IPS DF 6.9 (cell line): ENCODE data around the gene ZNF846.
"Not testable (repeated sequence)": the region's sequence is repeated elsewhere in the genome, so short reads cannot be mapped to it uniquely, and the experiment has no call there.

Source experiments
- DNase-seq: peaks from one replicate; pipeline ENCODE4 v3.0.0-alpha.2; 2013; ENCODE audit warnings: low read depth, low spot score
- H3K27ac ChIP-seq: one replicate; pipeline ENCODE4 v1.5.1; 2013; ENCODE audit warnings: low read length, control low read depth
- H3K27me3 ChIP-seq: 2 replicates; pipeline ENCODE4 v1.6.1; 2013; ENCODE audit warnings: mild to moderate bottlenecking, low read length; ENCODE audit not compliant: control insufficient read depth, insufficient read depth
- H3K36me3 ChIP-seq: 2 replicates; pipeline ENCODE4 v1.6.1; 2013; ENCODE audit warnings: low read length; ENCODE audit not compliant: control insufficient read depth, insufficient read depth
- H3K4me1 ChIP-seq: 2 replicates; pipeline ENCODE4 v1.6.1; 2013; ENCODE audit warnings: low read length; ENCODE audit not compliant: control insufficient read depth, insufficient read depth
- H3K4me3 ChIP-seq: 2 replicates; pipeline ENCODE4 v1.5.1; 2013; ENCODE audit warnings: mild to moderate bottlenecking, low read length
- H3K9me3 ChIP-seq: 2 replicates; pipeline ENCODE4 v1.6.1; 2013; ENCODE audit warnings: low read length, inconsistent platforms; ENCODE audit not compliant: control insufficient read depth, insufficient read depth
- WGBS: extraction: QIAGEN DNeasy Blood & Tissue Kit; methylation state at CpG from one replicate; pipeline ENCODE4 v1.1.7; 2013; ENCODE audit warnings: mixed read lengths, missing lambda C conversion rate; ENCODE audit not compliant: insufficient read length, insufficient coverage; 5-methylcytosine and 5-hydroxymethylcytosine counted together

The ZNF846 gene

GRCh38 chr19:9793071-9793591, 24.6 kb upstream of the ZNF846 start:
- Histone ChIP-seq H3K36me3 (no peaks in the 10 kb centered on the region), H3K27ac (no peak overlapping the region), H3K4me3 (peak overlapping the region; percentile 72; the same call in 1 of the 2 replicates), H3K27me3 (no peaks in the 10 kb centered on the region), H3K9me3 (no peaks in the 10 kb centered on the region), H3K4me1 (no peaks in the 10 kb centered on the region)
- WGBS: no CpG with 5 or more reads among the region's 36 CpGs
- no peak for DNase-seq

GRCh38 chr19:9792206-9793070, 23.9 kb upstream of the ZNF846 start:
- no peak for DNase-seq
- no peaks in the 10 kb centered on the region for H3K36me3 ChIP-seq
- no CpG with 5 or more reads among the region's 70 CpGs for WGBS
- H3K4me1 ChIP-seq: no peaks in the 10 kb centered on the region
- H3K27me3 ChIP-seq: no peaks in the 10 kb centered on the region
- H3K27ac ChIP-seq: no peak overlapping the region
- no peaks in the 10 kb centered on the region for H3K9me3 ChIP-seq
- peak overlapping the region; percentile 75; the same call in 1 of the 2 replicates for H3K4me3 ChIP-seq

- H3K9me3 ChIP-seq: no peaks in the 10 kb centered on the region
- H3K4me1 ChIP-seq: no peaks in the 10 kb centered on the region
- no peak for DNase-seq
- no peaks in the 10 kb centered on the region for H3K27me3 ChIP-seq
- H3K27ac ChIP-seq: no peak overlapping the region
- no peaks in the 10 kb centered on the region for H3K36me3 ChIP-seq
- H3K4me3 ChIP-seq: peak overlapping the region; percentile 75; the same call in 1 of the 2 replicates
- no CpG with 5 or more reads among the region's 50 CpGs for WGBS
These were observed 23.1 kb upstream of the ZNF846 start for GRCh38 chr19:9791552-9792205.

- not testable (repeated sequence) for H3K27me3 ChIP-seq, H3K4me3 ChIP-seq, H3K36me3 ChIP-seq, H3K4me1 ChIP-seq, H3K9me3 ChIP-seq, DNase-seq, H3K27ac ChIP-seq
- no CpG with 5 or more reads among the region's 6 CpGs for WGBS
These were observed 22.5 kb upstream of the ZNF846 start for GRCh38 chr19:9791073-9791367.

- H3K9me3 ChIP-seq, H3K27me3 ChIP-seq, H3K4me1 ChIP-seq, H3K36me3 ChIP-seq, H3K27ac ChIP-seq, DNase-seq, H3K4me3 ChIP-seq: not testable (repeated sequence)
- no CpG with 5 or more reads among the region's 5 CpGs for WGBS
These were observed 21.0 kb upstream of the ZNF846 start for GRCh38 chr19:9789579-9789978.

GRCh38 chr19:9789066-9789465, 20.5 kb upstream of the ZNF846 start:
- Histone ChIP-seq H3K27ac (no peak overlapping the region), H3K4me1 (peaks cover 3% of the 10 kb centered on the region; the same call in 1 of the 2 replicates), H3K27me3 (no peaks in the 10 kb centered on the region), H3K4me3 (no peak overlapping the region), H3K9me3 (no peaks in the 10 kb centered on the region), H3K36me3 (no peaks in the 10 kb centered on the region)
- WGBS: no CpG with 5 or more reads among the region's 11 CpGs
- DNase-seq: no peak

GRCh38 chr19:9788604-9789003, 20.1 kb upstream of the ZNF846 start:
- no CpG with 5 or more reads among the region's 13 CpGs for WGBS
- DNase-seq, H3K27me3 ChIP-seq, H3K27ac ChIP-seq, H3K4me1 ChIP-seq, H3K36me3 ChIP-seq, H3K4me3 ChIP-seq, H3K9me3 ChIP-seq: not testable (repeated sequence)

- no CpG with 5 or more reads among the region's 8 CpGs for WGBS
- Histone ChIP-seq H3K9me3 (no peaks in the 10 kb centered on the region), H3K4me3 (no peak overlapping the region), H3K36me3 (no peaks in the 10 kb centered on the region), H3K27me3 (no peaks in the 10 kb centered on the region), H3K27ac (no peak overlapping the region), H3K4me1 (peaks cover 3% of the 10 kb centered on the region; the same call in 1 of the 2 replicates)
- DNase-seq: no peak
These were observed 18.3 kb upstream of the ZNF846 start for GRCh38 chr19:9786819-9787218.

- WGBS: no CpG with 5 or more reads among the region's 9 CpGs
- Histone ChIP-seq H3K4me3 (peak overlapping the region; percentile 54; the same call in 1 of the 2 replicates), H3K27ac (no peak overlapping the region)
These were observed 17.8 kb upstream of the ZNF846 start for GRCh38 chr19:9786342-9786741.

GRCh38 chr19:9785367-9786331, 17.1 kb upstream of the ZNF846 start:
- H3K4me3 ChIP-seq: peak overlapping the region; percentile 54
- H3K27ac ChIP-seq: no peak overlapping the region
- no peaks in the 10 kb centered on the region for H3K36me3 ChIP-seq
- H3K27me3 ChIP-seq: no peaks in the 10 kb centered on the region
- DNase-seq: no peak
- H3K9me3 ChIP-seq: no peaks in the 10 kb centered on the region
- no CpG with 5 or more reads among the region's 74 CpGs for WGBS
- peaks cover 3% of the 10 kb centered on the region; the same call in 1 of the 2 replicates for H3K4me1 ChIP-seq

More at GRCh38 chr19:9786342-9786741, 17.8 kb upstream of the ZNF846 start:
- Histone ChIP-seq H3K36me3 (no peaks in the 10 kb centered on the region), H3K4me1 (peaks cover 3% of the 10 kb centered on the region; the same call in 1 of the 2 replicates), H3K9me3 (no peaks in the 10 kb centered on the region), H3K27me3 (no peaks in the 10 kb centered on the region)
- no peak for DNase-seq
